Liver (tissue), 9 donors: ENCODE data around the gene TIGD1. TPM values are rescaled to one million over a fixed set of nuclear protein-coding genes. Genes with fewer than 3 reads are reported as not detected.

Experiments used
- DNase-seq: peaks from one replicate; pipeline ENCODE4 v3.0.0-alpha.2; 2017; ENCODE audit warnings: low spot score
- H3K27ac ChIP-seq, 2 donors: one replicate each; pipeline ENCODE4 v1.7.0; 2013; ENCODE audit warnings: inconsistent platforms in 2 of 2, low read length in 2 of 2, control low read depth in 1 of 2, low read depth in 1 of 2, mild to moderate bottlenecking in 1 of 2
- H3K27me3 ChIP-seq, 4 donors: one replicate each; pipeline versions ENCODE4 v1.6.1 to v1.7.0; 2013; ENCODE audit warnings: low read length in 3 of 4, inconsistent platforms in 1 of 4, mild to moderate bottlenecking in 1 of 4, moderate library complexity in 1 of 4; ENCODE audit not compliant: control insufficient read depth in 4 of 4, insufficient read depth in 4 of 4
- H3K36me3 ChIP-seq, 4 donors: one replicate each; pipeline versions ENCODE4 v1.6.1 to v1.7.0; 2013; ENCODE audit warnings: low read length in 3 of 4, mild to moderate bottlenecking in 3 of 4, low read depth in 1 of 4, moderate library complexity in 1 of 4; ENCODE audit not compliant: control insufficient read depth in 4 of 4, insufficient read depth in 3 of 4
- H3K4me1 ChIP-seq, 4 donors: one replicate each; pipeline versions ENCODE4 v1.6.1 to v1.7.0; 2013; ENCODE audit warnings: low read length in 3 of 4, mild to moderate bottlenecking in 3 of 4, moderate library complexity in 1 of 4; ENCODE audit not compliant: control insufficient read depth in 4 of 4, insufficient read depth in 4 of 4
- H3K4me3 ChIP-seq, 3 donors: one replicate each; pipeline versions ENCODE4 v1.6.1 to v1.7.0; 2013; ENCODE audit warnings: low read length in 3 of 3, control low read depth in 1 of 3, low read depth in 1 of 3, mild to moderate bottlenecking in 1 of 3
- H3K9ac ChIP-seq, 2 donors: one replicate each; pipeline ENCODE4 v1.7.0; 2013; ENCODE audit warnings: low read length in 2 of 2, mild to moderate bottlenecking in 2 of 2, moderate library complexity in 2 of 2, control low read depth in 1 of 2, low read depth in 1 of 2
- H3K9me3 ChIP-seq, 4 donors: one replicate each; pipeline versions ENCODE4 v1.6.1 to v1.7.0; 2013; ENCODE audit warnings: low read length in 3 of 4; ENCODE audit not compliant: control insufficient read depth in 4 of 4
- EGR1 ChIP-seq, 2 donors: IDR thresholded peaks; 2 replicates each; pipeline ENCODE4 v1.6.1; 2016 to 2018; ENCODE audit warnings: antibody characterized with exemption in 2 of 2, low read depth in 2 of 2
- FOXA1 ChIP-seq: IDR thresholded peaks from 2 replicates; pipeline ENCODE4 v1.6.1; 2016; ENCODE audit warnings: antibody characterized with exemption
- FOXA2 ChIP-seq: IDR thresholded peaks from 2 replicates; pipeline ENCODE4 v1.6.1; 2016; ENCODE audit warnings: antibody characterized with exemption
- GABPA ChIP-seq, 2 donors: IDR thresholded peaks in 1 of 2; conservative IDR thresholded peaks in 1 of 2; 2 replicates each; pipeline ENCODE4 v1.6.1; 2016; ENCODE audit warnings: antibody characterized with exemption in 2 of 2, mild to moderate bottlenecking in 1 of 2, moderate library complexity in 1 of 2
- HNF4A ChIP-seq, 2 donors: conservative IDR thresholded peaks; 2 replicates each; pipeline ENCODE4 v1.6.1; 2016; ENCODE audit warnings: antibody characterized with exemption in 2 of 2, mild to moderate bottlenecking in 2 of 2
- HNF4G ChIP-seq: IDR thresholded peaks from 2 replicates; pipeline ENCODE4 v1.6.1; 2016; ENCODE audit warnings: antibody characterized with exemption
- JUND ChIP-seq, 2 donors: IDR thresholded peaks; 2 replicates each; pipeline ENCODE4 v1.6.1; 2016; ENCODE audit warnings: antibody characterized with exemption in 2 of 2
- NR2F2 ChIP-seq: IDR thresholded peaks from 2 replicates; pipeline ENCODE4 v1.6.1; 2016; ENCODE audit warnings: antibody characterized with exemption
- RAD21 ChIP-seq, 2 donors: IDR thresholded peaks; 2 replicates each; pipeline ENCODE4 v1.6.1; 2016; ENCODE audit warnings: antibody characterized with exemption in 2 of 2, mild to moderate bottlenecking in 2 of 2
- RXRA ChIP-seq, 2 donors: IDR thresholded peaks; 2 replicates each; pipeline ENCODE4 v1.6.1; 2017 to 2018; ENCODE audit warnings: antibody characterized with exemption in 2 of 2, mild to moderate bottlenecking in 1 of 2
- SP1 ChIP-seq: IDR thresholded peaks from 2 replicates; pipeline ENCODE4 v1.6.1; 2018; ENCODE audit warnings: antibody characterized with exemption, mild to moderate bottlenecking
- TAF1 ChIP-seq: conservative IDR thresholded peaks from 2 replicates; pipeline ENCODE4 v1.6.1; 2016; ENCODE audit warnings: antibody characterized with exemption, mild to moderate bottlenecking
- YY1 ChIP-seq: IDR thresholded peaks from 2 replicates; pipeline ENCODE4 v1.6.1; 2016; ENCODE audit warnings: antibody characterized with exemption, mild to moderate bottlenecking
- WGBS: extraction: QIAGEN DNeasy Blood & Tissue Kit; methylation state at CpG from one replicate; pipeline ENCODE4 v1.1.7; 2013; 5-methylcytosine and 5-hydroxymethylcytosine counted together
- polyA plus RNA-seq, 2 donors: library from polyadenylated mRNA; stranded (reverse) in 1 of 2; unstranded in 1 of 2; fragments of 200-250 nt in 1 of 2; fragments of >200 nt in 1 of 2; fragmentation: Nextera tagmentation in 1 of 2; extraction: Ambion mirVana in 1 of 2; gene quantifications; one replicate each; pipeline versions ENCODE4 v1.2.1 to v1.2.3, GENCODE V29; 2013 to 2015
- total RNA-seq, 2 donors: library from RNA; depleted of rRNA; stranded (reverse); fragments of >200 nt; gene quantifications; one replicate each; pipeline ENCODE4 v1.2.3, GENCODE V29; 2014
- TF ChIP-seq, protein P1 (sequence below): IDR thresholded peaks from 2 replicates; pipeline ENCODE4 v1.6.1; 2016; ENCODE audit warnings: antibody characterized with exemption
- TF ChIP-seq, protein P2 (sequence below): IDR thresholded peaks from 2 replicates; pipeline ENCODE4 v1.6.1; 2016; ENCODE audit warnings: antibody characterized with exemption
- TF ChIP-seq, protein P3 (sequence below): IDR thresholded peaks from 2 replicates; pipeline ENCODE4 v1.6.1; 2016; ENCODE audit warnings: antibody characterized with exemption
- TF ChIP-seq, protein P4 (sequence below): IDR thresholded peaks from 2 replicates; pipeline ENCODE4 v1.6.1; 2016; ENCODE audit warnings: antibody characterized with exemption, mild to moderate bottlenecking
- donor health status: healthy.
- donor health status: healthy.
- donor health status: healthy.
- donor health status: healthy.
- donor health status: healthy.

TIGD1 gene
- total and polyA plus RNA-seq, 4 donors: 0.50 to 3.0 (median 1.7) TPM

- Histone ChIP-seq H3K27me3 (no peaks in the 10 kb centered on the region), H3K9ac (no peak overlapping the region), H3K9me3 (no peaks in the 10 kb centered on the region), H3K4me1 (peaks cover 2 to 9% (median 5%) of the 10 kb centered on the region in 4 donors), H3K36me3 (peaks cover 0 to 1% (median 0%) of the 10 kb centered on the region in 4 donors), H3K27ac (no peak overlapping the region), H3K4me3 (no peak overlapping the region)
- TF ChIP-seq EGR1 (IDR thresholded peaks at IDR 0.05; ENCODE audit: low read depth in 2 of 2): no peak
- TF ChIP-seq TAF1: no peak
- TF ChIP-seq GABPA (IDR thresholded peaks at IDR 0.05 in 1 of 2, conservative IDR thresholded peaks at IDR 0.05 in 1 of 2): no peak
- TF ChIP-seq YY1: no peak
- TF ChIP-seq, protein P1, sequence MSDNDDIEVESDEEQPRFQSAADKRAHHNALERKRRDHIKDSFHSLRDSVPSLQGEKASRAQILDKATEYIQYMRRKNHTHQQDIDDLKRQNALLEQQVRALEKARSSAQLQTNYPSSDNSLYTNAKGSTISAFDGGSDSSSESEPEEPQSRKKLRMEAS: no peak
- no peak for TF ChIP-seq SP1
- DNase-seq: no peak
- WGBS: 83% methylated on average over 4 of the region's 4 CpGs
Measured at GRCh38 chr2:232506709-232507108, 43.6 kb downstream of the TIGD1 start.

DNA sequence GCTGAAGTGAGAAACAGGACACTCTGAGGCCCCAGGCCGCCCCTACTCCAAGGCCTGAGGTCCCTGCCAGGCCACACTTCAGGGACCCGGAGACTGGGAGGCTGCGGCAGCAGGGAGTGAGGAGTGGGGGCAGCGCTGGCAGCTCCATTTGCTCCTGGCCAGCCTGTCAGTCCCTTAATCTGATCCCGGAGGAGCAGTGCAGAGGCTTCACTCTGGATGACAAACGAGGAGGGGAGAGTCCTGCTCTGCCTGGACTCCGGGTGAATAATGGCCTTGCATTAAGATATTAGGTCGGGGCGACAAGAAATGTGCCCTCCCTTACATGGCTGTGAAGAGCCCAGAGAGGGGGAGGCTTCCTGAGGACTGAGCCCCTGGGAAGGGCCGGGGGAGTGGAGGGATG lies 44.5 kb downstream of the TIGD1 start:
- Histone ChIP-seq H3K27ac (no peak overlapping the region), H3K36me3 (peaks cover 0 to 1% (median 0%) of the 10 kb centered on the region in 4 donors), H3K9ac (no peak overlapping the region), H3K9me3 (no peaks in the 10 kb centered on the region), H3K4me3 (no peak overlapping the region), H3K27me3 (no peaks in the 10 kb centered on the region), H3K4me1 (peaks cover 2 to 9% (median 5%) of the 10 kb centered on the region in 4 donors)
- WGBS: 70% methylated on average over 10 of the region's 10 CpGs
- no peak for DNase-seq
- TF ChIP-seq, protein P2, sequence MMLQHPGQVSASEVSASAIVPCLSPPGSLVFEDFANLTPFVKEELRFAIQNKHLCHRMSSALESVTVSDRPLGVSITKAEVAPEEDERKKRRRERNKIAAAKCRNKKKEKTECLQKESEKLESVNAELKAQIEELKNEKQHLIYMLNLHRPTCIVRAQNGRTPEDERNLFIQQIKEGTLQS: no peak
- TF ChIP-seq GABPA (IDR thresholded peaks at IDR 0.05 in 1 of 2, conservative IDR thresholded peaks at IDR 0.05 in 1 of 2) (no peak), EGR1 (IDR thresholded peaks at IDR 0.05; ENCODE audit: low read depth in 2 of 2) (no peak), NR2F2 (no peak), TAF1 (no peak), HNF4A (conservative IDR thresholded peaks at IDR 0.05) (no peak), FOXA2 (no peak), HNF4G (no peak), SP1 (no peak), RXRA (IDR thresholded peaks at IDR 0.05) (no peak), FOXA1 (no peak), JUND (IDR thresholded peaks at IDR 0.05) (no peak), RAD21 (IDR thresholded peaks at IDR 0.05) (no peak), YY1 (no peak)
- TF ChIP-seq, protein P3, sequence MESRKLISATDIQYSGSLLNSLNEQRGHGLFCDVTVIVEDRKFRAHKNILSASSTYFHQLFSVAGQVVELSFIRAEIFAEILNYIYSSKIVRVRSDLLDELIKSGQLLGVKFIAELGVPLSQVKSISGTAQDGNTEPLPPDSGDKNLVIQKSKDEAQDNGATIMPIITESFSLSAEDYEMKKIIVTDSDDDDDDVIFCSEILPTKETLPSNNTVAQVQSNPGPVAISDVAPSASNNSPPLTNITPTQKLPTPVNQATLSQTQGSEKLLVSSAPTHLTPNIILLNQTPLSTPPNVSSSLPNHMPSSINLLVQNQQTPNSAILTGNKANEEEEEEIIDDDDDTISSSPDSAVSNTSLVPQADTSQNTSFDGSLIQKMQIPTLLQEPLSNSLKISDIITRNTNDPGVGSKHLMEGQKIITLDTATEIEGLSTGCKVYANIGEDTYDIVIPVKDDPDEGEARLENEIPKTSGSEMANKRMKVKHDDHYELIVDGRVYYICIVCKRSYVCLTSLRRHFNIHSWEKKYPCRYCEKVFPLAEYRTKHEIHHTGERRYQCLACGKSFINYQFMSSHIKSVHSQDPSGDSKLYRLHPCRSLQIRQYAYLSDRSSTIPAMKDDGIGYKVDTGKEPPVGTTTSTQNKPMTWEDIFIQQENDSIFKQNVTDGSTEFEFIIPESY: no peak
- TF ChIP-seq, protein P1: no peak
- TF ChIP-seq, protein P4, sequence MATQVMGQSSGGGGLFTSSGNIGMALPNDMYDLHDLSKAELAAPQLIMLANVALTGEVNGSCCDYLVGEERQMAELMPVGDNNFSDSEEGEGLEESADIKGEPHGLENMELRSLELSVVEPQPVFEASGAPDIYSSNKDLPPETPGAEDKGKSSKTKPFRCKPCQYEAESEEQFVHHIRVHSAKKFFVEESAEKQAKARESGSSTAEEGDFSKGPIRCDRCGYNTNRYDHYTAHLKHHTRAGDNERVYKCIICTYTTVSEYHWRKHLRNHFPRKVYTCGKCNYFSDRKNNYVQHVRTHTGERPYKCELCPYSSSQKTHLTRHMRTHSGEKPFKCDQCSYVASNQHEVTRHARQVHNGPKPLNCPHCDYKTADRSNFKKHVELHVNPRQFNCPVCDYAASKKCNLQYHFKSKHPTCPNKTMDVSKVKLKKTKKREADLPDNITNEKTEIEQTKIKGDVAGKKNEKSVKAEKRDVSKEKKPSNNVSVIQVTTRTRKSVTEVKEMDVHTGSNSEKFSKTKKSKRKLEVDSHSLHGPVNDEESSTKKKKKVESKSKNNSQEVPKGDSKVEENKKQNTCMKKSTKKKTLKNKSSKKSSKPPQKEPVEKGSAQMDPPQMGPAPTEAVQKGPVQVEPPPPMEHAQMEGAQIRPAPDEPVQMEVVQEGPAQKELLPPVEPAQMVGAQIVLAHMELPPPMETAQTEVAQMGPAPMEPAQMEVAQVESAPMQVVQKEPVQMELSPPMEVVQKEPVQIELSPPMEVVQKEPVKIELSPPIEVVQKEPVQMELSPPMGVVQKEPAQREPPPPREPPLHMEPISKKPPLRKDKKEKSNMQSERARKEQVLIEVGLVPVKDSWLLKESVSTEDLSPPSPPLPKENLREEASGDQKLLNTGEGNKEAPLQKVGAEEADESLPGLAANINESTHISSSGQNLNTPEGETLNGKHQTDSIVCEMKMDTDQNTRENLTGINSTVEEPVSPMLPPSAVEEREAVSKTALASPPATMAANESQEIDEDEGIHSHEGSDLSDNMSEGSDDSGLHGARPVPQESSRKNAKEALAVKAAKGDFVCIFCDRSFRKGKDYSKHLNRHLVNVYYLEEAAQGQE: no peak
